Central memory CD8-positive, alpha-beta T cell (primary cell): ENCODE data around the gene NREP.

Experiments
- ATAC-seq: fragments of 150-1000 bp; cut with Tn5 transposase; replicated peaks from 2 replicates; pipeline ENCODE4 v1.10.0; 2022; ENCODE audit warnings: mild to moderate bottlenecking, moderate FRiP score, moderate number of reproducible peaks; ENCODE audit not compliant: poor library complexity, severe bottlenecking; ENCODE audit errors: extremely low read depth
- DNase-seq, 2 donors: peaks; one replicate each; pipeline ENCODE4 v3.0.0; 2021; ENCODE audit warnings: low spot score in 2 of 2
- H3K27ac Mint-ChIP-seq: one replicate; pipeline ENCODE4 v1.8.0; 2022; ENCODE audit warnings: low read depth, mild to moderate bottlenecking, moderate library complexity, mixed read lengths
- H3K27me3 Mint-ChIP-seq: one replicate; pipeline ENCODE4 v1.8.0; 2022; ENCODE audit warnings: mixed read lengths
- H3K36me3 Mint-ChIP-seq: one replicate; pipeline ENCODE4 v1.8.0; 2022; ENCODE audit warnings: mild to moderate bottlenecking, moderate library complexity, mixed read lengths; ENCODE audit not compliant: insufficient read depth
- H3K4me1 Mint-ChIP-seq: one replicate; pipeline ENCODE4 v1.8.0; 2022; ENCODE audit warnings: mixed read lengths
- H3K4me3 Mint-ChIP-seq: one replicate; pipeline ENCODE4 v1.8.0; 2022; ENCODE audit warnings: mild to moderate bottlenecking, moderate library complexity, mixed read lengths
- H3K9me3 Mint-ChIP-seq: one replicate; pipeline ENCODE4 v1.8.0; 2022; ENCODE audit warnings: mixed read lengths

The NREP gene, protein sequence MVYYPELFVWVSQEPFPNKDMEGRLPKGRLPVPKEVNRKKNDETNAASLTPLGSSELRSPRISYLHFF

GRCh38 chr5:111756581-111757354, at the start of gene NREP:
Gene NREP (minus strand): TSS chr5:111757194. CDS start chr5:111755772, 1,422 bp downstream.
- H3K9me3 Mint-ChIP-seq: no peaks in the 10 kb centered on the region
- ATAC-seq (peak; percentile 26), DNase-seq (no peak)
- H3K4me1 Mint-ChIP-seq: peaks cover 12% of the 10 kb centered on the region
- H3K27ac Mint-ChIP-seq: no peak within 1 kb of the TSS
- peak within 1 kb of the TSS; percentile 76 for H3K4me3 Mint-ChIP-seq
- peaks cover 4% of the 10 kb centered on the region for H3K36me3 Mint-ChIP-seq
- H3K27me3 Mint-ChIP-seq: peaks cover 46% of the 10 kb centered on the region

GRCh38 chr5:111806753-111807152, 49.8 kb upstream of the NREP start:
- Mint-ChIP-seq H3K4me3 (no peak overlapping the region), H3K4me1 (no peaks in the 10 kb centered on the region), H3K9me3 (no peaks in the 10 kb centered on the region), H3K27ac (no peak overlapping the region), H3K27me3 (no peaks in the 10 kb centered on the region), H3K36me3 (no peaks in the 10 kb centered on the region)
- DNase-seq: no peak
- no peak for ATAC-seq

DNA sequence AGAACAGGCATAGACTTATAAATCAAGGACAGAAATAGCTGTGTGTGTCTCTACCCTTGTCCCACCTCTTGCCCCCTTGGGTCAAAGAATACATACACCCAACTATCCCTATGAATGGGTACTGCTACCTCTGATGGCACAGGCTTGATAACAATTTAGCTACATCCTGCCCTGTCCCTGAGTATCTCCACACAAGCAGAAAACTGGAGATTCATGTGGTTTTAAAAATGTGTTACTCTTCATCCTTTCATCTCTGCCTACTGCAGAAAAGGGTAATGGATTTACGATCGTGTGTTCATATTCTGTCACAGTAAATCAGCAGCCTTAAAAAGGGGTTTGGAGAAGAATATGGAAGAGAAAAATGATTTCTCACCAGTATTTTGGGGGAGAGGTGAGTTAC, 49.2 kb upstream of the NREP start:
- no peak for ATAC-seq
- no peaks in the 10 kb centered on the region for H3K4me1 Mint-ChIP-seq
- no peak overlapping the region for H3K27ac Mint-ChIP-seq
- DNase-seq: no peak
- H3K36me3 Mint-ChIP-seq: no peaks in the 10 kb centered on the region
- no peaks in the 10 kb centered on the region for H3K9me3 Mint-ChIP-seq
- no peaks in the 10 kb centered on the region for H3K27me3 Mint-ChIP-seq
- no peak overlapping the region for H3K4me3 Mint-ChIP-seq

DNA sequence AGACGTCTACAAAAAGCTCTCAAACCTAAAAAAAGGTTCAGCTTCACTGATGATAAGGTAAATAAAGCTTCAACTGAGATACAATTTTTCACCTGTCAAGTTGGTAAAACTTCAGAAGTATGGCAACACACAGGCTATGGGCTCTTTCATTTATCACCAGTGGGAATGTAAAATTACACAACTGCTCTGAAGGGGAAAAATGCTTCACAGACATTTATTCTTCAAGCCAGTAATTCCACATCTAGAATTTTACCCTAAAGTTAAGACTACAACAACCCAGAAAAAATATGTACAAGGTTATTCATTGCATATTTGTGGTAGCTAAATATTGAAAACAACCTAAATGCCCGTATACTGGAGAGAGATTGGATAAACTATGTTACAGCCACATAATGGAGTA, 48.1 kb upstream of the NREP start:
- no peaks in the 10 kb centered on the region for H3K27me3 Mint-ChIP-seq
- no peaks in the 10 kb centered on the region for H3K4me1 Mint-ChIP-seq
- H3K9me3 Mint-ChIP-seq: no peaks in the 10 kb centered on the region
- H3K36me3 Mint-ChIP-seq: no peaks in the 10 kb centered on the region
- H3K4me3 Mint-ChIP-seq: no peak overlapping the region
- DNase-seq (no peak), ATAC-seq (no peak)
- H3K27ac Mint-ChIP-seq: no peak overlapping the region

DNA sequence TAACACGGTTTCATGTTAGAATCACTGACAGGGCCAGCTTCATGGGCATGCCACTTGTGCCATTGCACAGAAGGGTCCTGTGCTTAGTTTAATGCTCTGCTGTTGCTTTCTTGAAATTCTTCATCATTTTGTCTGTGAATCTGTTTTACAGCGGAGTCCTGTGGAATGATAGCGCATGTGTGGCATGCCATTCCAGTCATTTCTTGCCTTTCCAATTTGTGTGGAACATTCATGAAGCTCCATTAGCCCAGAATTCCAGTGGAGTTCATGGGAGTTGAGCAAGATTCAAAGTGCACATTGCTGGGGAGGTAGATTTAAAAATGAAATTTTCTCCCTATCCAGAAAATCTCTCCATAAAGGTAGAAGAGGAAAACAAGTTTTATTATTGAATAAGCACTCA, 43.4 kb upstream of the NREP start:
- Mint-ChIP-seq H3K27ac (no peak overlapping the region), H3K9me3 (no peaks in the 10 kb centered on the region), H3K27me3 (no peaks in the 10 kb centered on the region), H3K36me3 (no peaks in the 10 kb centered on the region), H3K4me1 (no peaks in the 10 kb centered on the region), H3K4me3 (no peak overlapping the region)
- no peak for DNase-seq
- no peak for ATAC-seq

DNA sequence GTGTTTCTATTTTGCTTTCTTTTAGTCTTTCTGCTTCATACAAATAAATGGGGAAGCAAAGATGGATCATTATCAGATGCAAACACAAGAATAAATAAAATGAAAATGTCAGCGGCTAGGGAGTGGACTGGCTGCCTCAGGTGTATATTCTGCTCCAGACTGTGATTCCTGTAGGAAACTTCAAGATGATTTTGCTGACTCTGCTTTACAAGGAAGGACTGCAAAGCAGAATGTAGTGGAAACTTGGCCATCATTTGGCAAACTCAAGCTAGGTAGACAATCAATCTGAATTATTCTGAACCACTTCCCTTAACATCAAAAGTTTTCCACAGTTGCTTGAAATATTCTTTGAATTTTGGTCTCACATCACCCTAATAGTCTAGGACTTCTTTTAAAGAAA, 38.1 kb upstream of the NREP start:
- no peak for ATAC-seq
- Mint-ChIP-seq H3K4me3 (no peak overlapping the region), H3K27ac (no peak overlapping the region), H3K36me3 (no peaks in the 10 kb centered on the region), H3K27me3 (no peaks in the 10 kb centered on the region), H3K9me3 (no peaks in the 10 kb centered on the region), H3K4me1 (no peaks in the 10 kb centered on the region)
- no peak for DNase-seq

GRCh38 chr5:111792471-111793058, 35.6 kb upstream of the NREP start:
- H3K27ac Mint-ChIP-seq: no peak overlapping the region
- no peak for ATAC-seq
- H3K4me1 Mint-ChIP-seq: no peaks in the 10 kb centered on the region
- no peak overlapping the region for H3K4me3 Mint-ChIP-seq
- H3K9me3 Mint-ChIP-seq: no peaks in the 10 kb centered on the region
- DNase-seq: no peak
- no peaks in the 10 kb centered on the region for H3K27me3 Mint-ChIP-seq
- H3K36me3 Mint-ChIP-seq: no peaks in the 10 kb centered on the region

GRCh38 chr5:111790295-111790694, 33.3 kb upstream of the NREP start:
- no peaks in the 10 kb centered on the region for H3K27me3 Mint-ChIP-seq
- ATAC-seq (no peak), DNase-seq (no peak)
- no peaks in the 10 kb centered on the region for H3K9me3 Mint-ChIP-seq
- no peak overlapping the region for H3K27ac Mint-ChIP-seq
- no peak overlapping the region for H3K4me3 Mint-ChIP-seq
- H3K36me3 Mint-ChIP-seq: no peaks in the 10 kb centered on the region
- no peaks in the 10 kb centered on the region for H3K4me1 Mint-ChIP-seq

- Mint-ChIP-seq H3K27me3 (no peaks in the 10 kb centered on the region), H3K27ac (no peak overlapping the region), H3K36me3 (no peaks in the 10 kb centered on the region), H3K4me3 (no peak overlapping the region), H3K4me1 (no peaks in the 10 kb centered on the region), H3K9me3 (no peaks in the 10 kb centered on the region)
- ATAC-seq (no peak), DNase-seq (no peak)
These were observed 30.0 kb upstream of the NREP start for GRCh38 chr5:111787006-111787405.

- Mint-ChIP-seq H3K9me3 (no peaks in the 10 kb centered on the region), H3K4me3 (no peak overlapping the region), H3K27me3 (peaks cover 6% of the 10 kb centered on the region), H3K27ac (no peak overlapping the region), H3K36me3 (no peaks in the 10 kb centered on the region), H3K4me1 (no peaks in the 10 kb centered on the region)
- ATAC-seq (no peak), DNase-seq (no peak)
These were observed 27.6 kb upstream of the NREP start for GRCh38 chr5:111784491-111785181.

DNA sequence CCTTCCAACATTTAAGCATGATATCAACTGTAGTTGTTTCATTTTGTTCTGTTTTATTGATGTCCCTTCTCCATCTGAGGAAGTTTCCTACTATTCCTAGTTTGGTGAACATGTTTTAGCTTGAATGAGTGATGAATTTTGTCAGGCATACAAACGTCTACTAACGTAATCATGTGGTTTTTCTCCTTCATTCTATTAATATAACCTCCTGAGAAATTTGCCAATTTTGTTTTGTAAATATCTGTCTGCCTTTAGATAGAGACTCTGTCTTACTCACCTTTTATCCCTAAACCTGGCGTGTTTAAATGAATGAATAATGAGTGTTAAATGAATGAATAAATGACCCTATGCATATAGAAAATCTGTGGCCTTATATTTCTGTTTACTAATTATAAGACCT, 26.5 kb upstream of the NREP start:
- no peaks in the 10 kb centered on the region for H3K36me3 Mint-ChIP-seq
- H3K27ac Mint-ChIP-seq: no peak overlapping the region
- peaks cover 13% of the 10 kb centered on the region for H3K27me3 Mint-ChIP-seq
- H3K4me1 Mint-ChIP-seq: no peaks in the 10 kb centered on the region
- no peaks in the 10 kb centered on the region for H3K9me3 Mint-ChIP-seq
- ATAC-seq (no peak), DNase-seq (no peak)
- H3K4me3 Mint-ChIP-seq: no peak overlapping the region

DNA sequence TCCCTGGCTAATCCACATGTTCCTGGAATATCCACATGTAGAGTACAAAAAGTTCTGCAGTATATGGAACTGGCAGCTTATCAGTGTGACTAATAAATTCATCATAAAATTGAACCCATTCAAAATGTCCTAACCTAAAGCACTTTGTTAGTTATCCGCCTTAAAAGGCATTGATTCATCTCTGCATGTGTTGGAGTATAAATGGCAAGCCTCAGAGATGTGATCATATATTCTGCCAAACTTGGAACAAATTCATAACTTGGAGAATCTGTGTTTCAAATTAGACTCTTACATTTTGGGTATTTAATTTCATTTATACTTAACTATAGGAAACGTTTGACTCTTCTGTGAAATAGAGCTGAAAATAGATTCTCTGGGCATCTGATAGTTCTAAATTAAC, 25.2 kb upstream of the NREP start:
- Mint-ChIP-seq H3K36me3 (no peaks in the 10 kb centered on the region), H3K27ac (no peak overlapping the region), H3K27me3 (peaks cover 13% of the 10 kb centered on the region), H3K4me3 (no peak overlapping the region), H3K4me1 (no peaks in the 10 kb centered on the region), H3K9me3 (no peaks in the 10 kb centered on the region)
- ATAC-seq (no peak), DNase-seq (no peak)

GRCh38 chr5:111781200-111781599, 24.2 kb upstream of the NREP start:
- DNase-seq (no peak), ATAC-seq (no peak)
- Mint-ChIP-seq H3K27me3 (peaks cover 19% of the 10 kb centered on the region), H3K9me3 (no peaks in the 10 kb centered on the region), H3K36me3 (no peaks in the 10 kb centered on the region), H3K4me3 (no peak overlapping the region), H3K27ac (no peak overlapping the region), H3K4me1 (no peaks in the 10 kb centered on the region)
